GM06990 (cell line): ENCODE measurements around the gene CUBN.
A peak's percentile ranks its signal among the peaks of the same experiment; 100 is the strongest.

Experiments used
- DNase-seq: peaks from one replicate; pipeline ENCODE4 v3.0.0-alpha.2; 2011; ENCODE audit not compliant: insufficient read length; ENCODE audit errors: extremely low read depth
- H3K27me3 ChIP-seq: replicated peaks from 2 replicates; pipeline ENCODE4 v1.6.0; 2011; ENCODE audit warnings: low read length; ENCODE audit not compliant: control insufficient read depth, insufficient read depth
- H3K36me3 ChIP-seq: 2 replicates; pipeline ENCODE4 v1.5.1; 2011; ENCODE audit warnings: low read length; ENCODE audit not compliant: control insufficient read depth, insufficient read depth
- H3K4me3 ChIP-seq: replicated peaks from 2 replicates; pipeline ENCODE4 v1.5.1; 2011; ENCODE audit warnings: low read depth, mild to moderate bottlenecking, control low read depth, low read length
- CTCF ChIP-seq: IDR thresholded peaks from 2 replicates; pipeline ENCODE4 v1.5.1; 2011; ENCODE audit warnings: low read length, control low read depth, mild to moderate bottlenecking, inconsistent platforms; ENCODE audit not compliant: insufficient read depth, poor library complexity, severe bottlenecking

CUBN gene

GRCh38 chr10:17004801-17005380 is 124.7 kb downstream of the CUBN start:
- no peak for TF ChIP-seq CTCF
- DNase-seq = no peak
- peaks cover under 1% of the 10 kb centered on the region; the same call in 1 of the 2 replicates for H3K27me3 ChIP-seq
- no peaks in the 10 kb centered on the region for H3K36me3 ChIP-seq
- H3K4me3 ChIP-seq = no peak overlapping the region

GRCh38 chr10:17003651-17004286 is 125.8 kb downstream of the CUBN start:
- no peak for TF ChIP-seq CTCF

GRCh38 chr10:17003151-17003550 is 126.5 kb downstream of the CUBN start:
- H3K27me3 ChIP-seq = no peaks in the 10 kb centered on the region
- no peaks in the 10 kb centered on the region for H3K36me3 ChIP-seq
- DNase-seq = no peak
- no peak for TF ChIP-seq CTCF
- no peak overlapping the region for H3K4me3 ChIP-seq

More at GRCh38 chr10:17003651-17004286, 125.8 kb downstream of the CUBN start:
- H3K4me3 ChIP-seq = no peak overlapping the region
- no peaks in the 10 kb centered on the region for H3K27me3 ChIP-seq
- no peak for DNase-seq
- no peaks in the 10 kb centered on the region for H3K36me3 ChIP-seq

GRCh38 chr10:17001961-17002749 is 127.5 kb downstream of the CUBN start:
- no peak for TF ChIP-seq CTCF
- H3K36me3 ChIP-seq = no peaks in the 10 kb centered on the region
- DNase-seq = peak; percentile 23
- H3K4me3 ChIP-seq = no peak overlapping the region
- H3K27me3 ChIP-seq = no peaks in the 10 kb centered on the region

- no peak for TF ChIP-seq CTCF
- Histone ChIP-seq H3K4me3 (no peak overlapping the region), H3K27me3 (no peaks in the 10 kb centered on the region), H3K36me3 (no peaks in the 10 kb centered on the region)
- no peak for DNase-seq
These were observed 128.3 kb downstream of the CUBN start for GRCh38 chr10:17001297-17001744.
